T-helper 22 cell (primary cell): ENCODE data around the gene L1TD1.
"Not testable (repeated sequence)": the region's sequence is repeated elsewhere in the genome, so short reads cannot be mapped to it uniquely, and the experiment has no call there.

ENCODE experiments used
- DNase-seq: peaks from one replicate; pipeline ENCODE4 v3.0.0-alpha.2; 2020; ENCODE audit warnings: low read depth

The L1TD1 gene

DNA sequence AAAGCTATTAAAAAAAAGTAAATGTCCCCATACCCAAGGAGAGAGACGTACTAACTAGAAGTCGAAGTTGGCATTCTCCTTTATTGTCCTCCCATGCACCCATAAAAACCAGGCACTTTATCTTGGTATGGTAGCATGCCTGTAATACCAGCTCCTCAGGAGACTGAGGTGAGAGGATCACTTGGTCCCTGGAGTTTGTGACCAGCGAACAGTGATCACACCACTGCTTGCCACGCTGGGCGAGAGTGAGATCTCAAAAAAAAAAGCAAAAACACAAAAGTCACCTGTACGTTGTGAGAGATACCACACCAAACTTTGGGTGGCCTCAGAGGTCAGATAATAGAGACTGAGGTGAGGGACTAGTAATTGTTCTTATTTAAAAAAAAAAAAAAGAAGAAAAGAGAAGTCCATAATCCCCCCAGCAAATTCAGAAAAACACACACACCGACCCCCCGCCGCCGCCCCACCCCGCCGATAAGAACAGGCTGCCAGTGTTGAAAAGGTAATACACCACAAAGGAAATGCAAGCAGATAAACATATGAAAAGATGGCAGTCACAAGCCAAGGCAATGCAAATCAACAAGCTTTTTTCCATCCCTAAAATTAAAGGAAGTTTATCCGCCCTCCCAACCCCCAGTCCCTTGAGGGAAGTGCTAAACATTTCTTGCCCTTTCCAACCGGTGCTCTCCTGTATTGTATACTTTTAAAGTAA lies 3.6 kb downstream of the L1TD1 start:
- no peak for DNase-seq

DNA sequence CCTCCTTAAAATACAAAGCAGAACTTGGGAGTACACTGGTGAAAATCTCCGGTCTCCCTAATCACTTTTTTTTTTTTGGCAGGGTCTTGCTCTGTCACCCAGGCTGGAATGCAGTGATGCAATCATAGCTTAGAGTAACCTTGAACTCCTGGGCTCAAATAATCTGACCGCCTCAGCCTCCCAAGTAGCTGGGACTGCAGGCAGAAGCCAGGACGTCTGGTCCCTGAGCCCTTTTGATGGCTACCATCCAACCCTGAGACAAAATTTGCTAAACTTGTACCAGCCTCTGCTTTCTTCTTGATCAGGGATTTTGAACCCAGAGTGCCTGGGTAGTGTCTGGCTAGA lies 4.1 kb downstream of the L1TD1 start:
- DNase-seq, result no peak

GRCh38 chr1:62207187-62207586 lies 12.5 kb downstream of the L1TD1 start:
- DNase-seq, result no peak

GRCh38 chr1:62208087-62208486 lies 13.4 kb downstream of the L1TD1 start:
- DNase-seq, result no peak

DNA sequence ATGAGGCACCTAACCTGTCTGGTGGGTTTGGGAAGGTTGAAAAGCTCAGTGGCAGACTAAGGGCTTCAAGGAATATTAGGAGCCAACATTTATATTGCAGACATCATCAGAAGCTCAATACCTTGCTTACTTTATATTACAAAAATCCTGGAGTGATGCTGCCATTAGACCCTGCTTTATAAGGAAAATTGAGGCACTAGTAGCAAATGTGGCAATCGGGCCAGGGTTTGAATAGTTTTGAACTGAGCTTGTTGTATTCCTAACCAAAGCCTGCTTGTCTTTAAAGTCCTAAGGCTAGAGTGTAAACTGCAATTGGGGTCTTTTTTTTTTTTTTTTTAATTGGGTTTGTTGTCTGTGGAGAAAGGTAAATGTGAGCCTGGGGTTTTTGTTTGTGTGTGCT lies 14.3 kb downstream of the L1TD1 start:
- DNase-seq, result no peak

GRCh38 chr1:62209931-62210595 lies 15.4 kb downstream of the L1TD1 start:
- DNase-seq, result no peak

- DNase-seq, result no peak
These were observed 16.3 kb downstream of the L1TD1 start for GRCh38 chr1:62210960-62211359.

DNA sequence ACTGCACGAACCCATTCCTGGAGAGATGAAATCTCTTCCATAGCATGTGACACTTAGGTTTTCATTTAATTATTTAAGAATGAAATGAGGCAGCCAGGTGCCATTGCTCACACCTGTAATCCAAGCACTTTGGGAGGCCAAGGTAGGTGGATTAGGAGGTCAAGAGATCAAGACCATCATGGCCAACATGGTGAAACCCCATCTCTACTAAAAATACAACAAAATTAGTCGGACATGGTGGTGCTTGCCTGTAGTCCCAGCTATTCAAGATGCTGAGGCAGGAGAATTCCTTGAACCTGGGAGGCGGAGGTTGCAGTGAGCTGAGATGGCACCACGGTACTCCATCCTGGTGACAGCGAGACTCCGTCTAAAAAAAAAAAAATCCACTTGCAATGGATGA lies 17.8 kb downstream of the L1TD1 start:
- DNase-seq, result no peak

- DNase-seq, result no peak
These were observed 18.6 kb downstream of the L1TD1 start for GRCh38 chr1:62213075-62213914.

- DNase-seq, result no peak
These were observed 24.0 kb downstream of the L1TD1 start for GRCh38 chr1:62218604-62219003.

DNA sequence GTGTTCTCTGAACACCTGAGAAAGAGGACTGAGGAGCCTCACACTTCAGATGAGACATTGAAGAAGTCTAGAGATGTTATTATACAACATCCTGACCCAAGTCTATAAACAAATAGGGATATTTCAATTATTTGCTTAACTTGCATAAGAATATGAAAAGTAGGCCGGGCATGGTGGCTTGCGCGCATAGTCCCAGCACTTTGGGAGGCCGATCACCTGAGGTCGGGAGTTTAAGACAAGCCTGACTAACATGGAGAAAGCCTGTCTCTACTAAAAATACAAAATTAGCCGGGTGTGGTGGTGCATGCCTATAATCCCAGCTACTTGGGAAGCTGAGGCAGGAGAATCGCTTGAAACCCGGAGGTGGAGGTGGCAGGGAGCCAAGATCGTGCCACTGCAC lies 25.8 kb downstream of the L1TD1 start:
- DNase-seq, result not testable (repeated sequence)

DNA sequence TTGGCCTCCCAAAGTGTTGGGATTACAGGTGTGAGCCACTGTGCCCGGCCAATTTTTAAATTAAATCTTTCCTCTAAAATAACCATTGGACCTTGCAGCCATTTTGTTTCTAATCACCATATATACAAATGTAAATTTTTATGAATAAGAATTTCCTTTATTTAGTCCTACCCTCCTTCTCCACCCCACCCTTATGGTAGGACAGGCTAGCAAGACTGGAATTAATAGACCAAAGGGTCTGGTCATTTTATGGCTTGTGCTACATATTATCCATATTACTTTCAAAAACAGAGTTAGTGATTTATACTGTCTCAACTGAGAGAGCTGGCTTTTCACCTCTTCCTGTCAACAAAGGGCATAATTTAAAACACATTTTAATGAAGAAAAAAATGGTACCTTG lies 26.5 kb downstream of the L1TD1 start:
- no peak for DNase-seq

- DNase-seq, result no peak
These were observed 27.7 kb downstream of the L1TD1 start for GRCh38 chr1:62222321-62222720.

- DNase-seq, result no peak
These were observed 29.5 kb downstream of the L1TD1 start for GRCh38 chr1:62224182-62224581.

GRCh38 chr1:62227496-62227895 lies 32.8 kb downstream of the L1TD1 start:
- DNase-seq, result no peak

- DNase-seq, result no peak
These were observed 33.7 kb downstream of the L1TD1 start for GRCh38 chr1:62228136-62228882.

- DNase-seq, result no peak
These were observed 34.2 kb downstream of the L1TD1 start for GRCh38 chr1:62228883-62229187.

GRCh38 chr1:62229468-62229867 lies 34.8 kb downstream of the L1TD1 start:
- no peak for DNase-seq

GRCh38 chr1:62229932-62230331 lies 35.3 kb downstream of the L1TD1 start:
- DNase-seq, result no peak

GRCh38 chr1:62230718-62231117 lies 36.1 kb downstream of the L1TD1 start:
- DNase-seq, result no peak

DNA sequence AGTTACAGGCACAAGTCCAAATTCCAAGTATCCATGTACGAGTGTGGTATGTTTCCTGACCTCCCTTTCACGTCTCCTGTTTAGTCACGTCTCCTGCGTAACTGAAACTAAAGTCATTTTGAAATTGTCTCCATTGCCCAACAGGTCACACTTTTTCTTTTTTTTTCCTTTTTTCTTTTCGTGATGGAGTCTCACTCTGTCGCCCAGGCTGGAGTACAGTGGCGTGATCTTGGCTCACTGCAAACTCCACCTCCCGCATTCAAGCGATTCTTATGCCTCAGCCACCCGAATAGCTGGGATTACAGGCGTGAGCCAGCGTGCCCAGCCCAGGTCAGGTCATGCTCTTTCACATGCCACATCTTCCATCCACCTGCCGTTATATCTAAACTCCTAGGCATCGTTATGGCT lies 38.2 kb downstream of the L1TD1 start:
- DNase-seq, result no peak

DNA sequence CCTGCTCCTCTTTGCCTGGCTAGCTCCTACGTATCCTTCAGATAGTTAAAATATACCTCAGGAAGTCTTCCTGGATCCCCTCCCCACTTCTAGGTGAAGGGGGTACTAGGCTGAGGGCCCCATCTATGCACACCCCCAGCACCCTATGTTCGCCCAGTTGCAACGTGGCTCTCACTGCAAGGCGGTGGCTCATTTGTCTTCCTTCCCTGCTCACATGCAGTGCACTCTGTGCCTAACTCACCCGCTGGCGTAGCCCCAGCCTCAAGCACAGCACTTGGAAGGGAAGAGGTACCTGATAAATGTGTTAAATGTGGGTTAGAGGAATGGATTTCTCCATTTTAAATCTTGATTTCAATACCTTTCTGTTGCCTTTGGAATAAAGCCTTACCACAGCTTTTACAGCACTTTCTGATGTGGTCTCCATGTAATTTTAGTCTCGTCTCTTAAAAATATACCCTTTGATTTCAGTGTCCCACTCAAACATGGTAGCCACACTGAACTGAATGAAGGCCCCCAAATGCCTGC lies 39.3 kb downstream of the L1TD1 start:
- DNase-seq, result no peak
